ENCODE results near the gene ACSL3. TPM values are rescaled to one million over a fixed set of nuclear protein-coding genes. Genes with fewer than 3 reads are reported as not detected.
"Not testable (repeated sequence)": the region's sequence is repeated elsewhere in the genome, so short reads cannot be mapped to it uniquely, and the experiment has no call there.

Gene ACSL3
- total and polyA plus RNA-seq, 2 experiments from 2014 or later, result 108 to 148 TPM

DNA sequence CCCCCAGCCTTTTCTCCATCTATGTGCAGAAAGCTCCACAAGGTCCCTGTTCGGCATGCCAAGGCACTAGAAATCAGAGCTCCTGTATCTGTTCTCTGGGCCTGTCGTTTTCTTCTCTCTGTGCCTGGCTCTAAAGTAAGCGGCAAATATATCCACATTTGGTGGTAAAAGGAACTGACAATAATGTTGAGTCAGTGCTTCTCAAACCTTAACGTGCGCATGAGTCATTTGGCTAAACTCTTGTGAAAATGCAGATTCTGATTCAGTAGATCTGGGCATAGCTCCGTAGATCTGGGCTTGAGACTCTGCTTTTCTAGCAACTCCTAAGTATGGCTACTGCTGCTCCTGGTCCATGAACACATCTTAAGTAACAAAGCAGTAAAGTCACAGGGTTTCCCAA, 16.5 kb upstream of the ACSL3 start:
- H3K36me3 ChIP-seq, result no peaks in the 10 kb centered on the region
- no peak overlapping the region for H3K4me3 ChIP-seq
- peak in 1 of 2 donors; percentile 84 for DNase-seq (ENCODE audit: low read depth in 1 of 2, low spot score in 1 of 2)
- H3K27ac ChIP-seq, result no peak overlapping the region
- H3K27me3 ChIP-seq, result no peaks in the 10 kb centered on the region
- no peak for TF ChIP-seq CTCF (IDR thresholded peaks at IDR 0.05; ENCODE audit: low read depth, low read length)
- no peaks in the 10 kb centered on the region for H3K9me3 ChIP-seq (ENCODE audit: low read depth)
- no peaks in the 10 kb centered on the region for H3K4me1 ChIP-seq (ENCODE audit: low read depth)

DNA sequence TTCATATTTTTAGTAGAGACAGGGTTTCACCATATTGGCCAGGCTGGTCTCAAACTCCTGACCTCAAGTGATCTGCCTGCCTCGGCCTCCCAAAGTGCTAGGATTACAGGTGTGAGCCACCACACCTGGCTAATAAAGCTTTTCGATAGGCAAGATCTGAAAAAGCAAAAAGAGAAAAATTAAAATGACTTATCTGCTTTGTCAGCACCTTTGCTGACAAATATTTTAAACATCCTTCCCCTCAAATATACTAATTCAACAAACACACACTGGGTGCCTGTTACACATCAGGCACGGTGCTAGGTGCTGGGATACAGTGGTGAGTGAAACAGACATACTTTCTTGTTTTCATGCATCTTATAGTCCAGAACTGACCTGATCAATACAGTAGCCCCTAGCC, 15.5 kb upstream of the ACSL3 start:
- H3K27me3 ChIP-seq; H3K9me3 ChIP-seq (ENCODE audit: low read depth); DNase-seq (ENCODE audit: low read depth in 1 of 2, low spot score in 1 of 2); H3K4me1 ChIP-seq (ENCODE audit: low read depth); H3K36me3 ChIP-seq; H3K4me3 ChIP-seq; H3K27ac ChIP-seq: not testable (repeated sequence)

DNA sequence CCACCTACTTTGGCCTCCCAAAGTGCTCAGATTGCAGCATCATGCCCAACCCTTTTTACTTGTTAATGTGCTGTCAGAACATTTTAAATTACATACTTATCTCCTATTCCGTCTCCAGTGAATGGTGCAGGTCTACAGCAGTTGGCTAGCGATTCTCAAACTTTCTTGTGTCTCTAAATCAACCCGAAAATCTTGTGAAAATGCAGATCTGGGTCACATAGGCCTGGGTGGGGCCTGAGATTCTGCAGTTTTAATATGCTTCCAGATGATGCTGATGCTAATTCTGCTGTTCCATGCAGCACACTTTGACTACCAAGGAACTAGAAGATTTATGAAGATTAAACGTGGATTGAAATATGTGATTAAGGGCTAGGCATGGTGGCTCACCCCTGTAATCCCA, 14.8 kb upstream of the ACSL3 start:
- no peak for DNase-seq (ENCODE audit: low read depth in 1 of 2, low spot score in 1 of 2)
- no peaks in the 10 kb centered on the region for H3K4me1 ChIP-seq (ENCODE audit: low read depth)
- no peaks in the 10 kb centered on the region for H3K9me3 ChIP-seq (ENCODE audit: low read depth)
- no peaks in the 10 kb centered on the region for H3K27me3 ChIP-seq
- no peak overlapping the region for H3K4me3 ChIP-seq
- H3K36me3 ChIP-seq, result no peaks in the 10 kb centered on the region
- no peak for TF ChIP-seq CTCF (IDR thresholded peaks at IDR 0.05; ENCODE audit: low read depth, low read length)
- no peak overlapping the region for H3K27ac ChIP-seq

GRCh38 chr2:222848031-222848430, 12.8 kb upstream of the ACSL3 start:
- H3K27ac ChIP-seq; DNase-seq (ENCODE audit: low read depth in 1 of 2, low spot score in 1 of 2); H3K27me3 ChIP-seq; H3K4me3 ChIP-seq; H3K36me3 ChIP-seq; H3K4me1 ChIP-seq (ENCODE audit: low read depth); H3K9me3 ChIP-seq (ENCODE audit: low read depth): not testable (repeated sequence)

DNA sequence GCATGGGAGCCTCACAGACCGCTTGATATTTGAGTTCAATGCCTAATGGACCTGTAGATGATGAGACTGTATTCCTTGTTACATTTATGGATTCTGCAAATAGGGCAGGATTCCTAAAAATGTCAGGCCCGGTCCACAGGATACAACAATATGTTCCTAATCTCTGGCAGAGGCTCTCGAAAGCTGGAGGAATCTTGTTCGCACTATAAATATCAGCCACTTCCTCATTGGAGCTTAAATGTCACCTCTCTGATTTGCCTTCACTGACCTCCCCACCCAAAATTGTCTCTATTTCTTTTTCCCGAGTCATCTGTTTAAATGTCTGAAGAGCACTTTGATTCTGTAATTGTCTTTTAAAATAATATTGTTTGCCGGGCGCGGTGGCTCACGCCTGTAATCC, 12.0 kb upstream of the ACSL3 start:
- H3K36me3 ChIP-seq, result no peaks in the 10 kb centered on the region
- H3K27ac ChIP-seq, result no peak overlapping the region
- H3K4me1 ChIP-seq (ENCODE audit: low read depth), result no peaks in the 10 kb centered on the region
- H3K27me3 ChIP-seq, result no peaks in the 10 kb centered on the region
- no peak overlapping the region for H3K4me3 ChIP-seq
- no peak for TF ChIP-seq CTCF (IDR thresholded peaks at IDR 0.05; ENCODE audit: low read depth, low read length)
- no peak for DNase-seq (ENCODE audit: low read depth in 1 of 2, low spot score in 1 of 2)
- H3K9me3 ChIP-seq (ENCODE audit: low read depth), result no peaks in the 10 kb centered on the region

- no peak for DNase-seq (ENCODE audit: low read depth in 1 of 2, low spot score in 1 of 2)
- H3K36me3 ChIP-seq, result no peaks in the 10 kb centered on the region
- no peak overlapping the region for H3K27ac ChIP-seq
- no peak for TF ChIP-seq CTCF (IDR thresholded peaks at IDR 0.05; ENCODE audit: low read depth, low read length)
- no peaks in the 10 kb centered on the region for H3K4me1 ChIP-seq (ENCODE audit: low read depth)
- no peak overlapping the region for H3K4me3 ChIP-seq
- H3K9me3 ChIP-seq (ENCODE audit: low read depth), result no peaks in the 10 kb centered on the region
- no peaks in the 10 kb centered on the region for H3K27me3 ChIP-seq
These were observed 8.7 kb upstream of the ACSL3 start for GRCh38 chr2:222851956-222852617.
